Thyroid gland (tissue), 4 donors: ENCODE results near the gene MAMSTR. TPM values are rescaled to one million over a fixed set of nuclear protein-coding genes. Genes with fewer than 3 reads are reported as not detected.
"Not testable (repeated sequence)": the region's sequence is repeated elsewhere in the genome, so short reads cannot be mapped to it uniquely, and the experiment has no call there.

Experiments used
- DNase-seq, 2 donors: peaks; one replicate each; pipeline ENCODE4 v3.0.0-alpha.2; 2019
- H3K27ac ChIP-seq, 3 donors: fragments of 200-600 bp; sonication (generic); 1 replicate in 2 of 3; 2 replicates in 1 of 3; pipeline ENCODE4 v1.5.1; 2016 to 2019; ENCODE audit warnings: mild to moderate bottlenecking in 1 of 3, moderate library complexity in 1 of 3
- H3K27me3 ChIP-seq: fragments of 200-600 bp; sonication (generic); one replicate; pipeline ENCODE4 v1.5.1; 2019
- H3K36me3 ChIP-seq, 2 donors: fragments of 200-600 bp; sonication (generic); one replicate each; pipeline ENCODE4 v1.5.1; 2016 to 2019
- H3K4me1 ChIP-seq, 2 donors: fragments of 200-600 bp; sonication (generic); one replicate each; pipeline ENCODE4 v1.5.1; 2017 to 2019
- H3K4me3 ChIP-seq, 3 donors: fragments of 200-600 bp; sonication (generic); replicated peaks in 1 of 3; 1 replicate in 2 of 3; 2 replicates in 1 of 3; pipeline ENCODE4 v1.5.1; 2016; ENCODE audit warnings: mild to moderate bottlenecking in 1 of 3
- H3K9me3 ChIP-seq: fragments of 200-600 bp; sonication (generic); one replicate; pipeline ENCODE4 v1.5.1; 2017
- POLR2A ChIP-seq, 2 donors: fragments of 450-650 bp; IDR thresholded peaks; one replicate each; pipeline ENCODE4 v1.6.1; 2017; ENCODE audit warnings: antibody characterized with exemption in 2 of 2, mild to moderate bottlenecking in 2 of 2, moderate library complexity in 1 of 2
- WGBS, 2 donors: methylation state at CpG; one replicate each; pipeline ENCODE4 v1.1.5; 2017; 5-methylcytosine and 5-hydroxymethylcytosine counted together
- intact Hi-C: fragments of 100-400 bp; cut with DNase I; formaldehyde crosslinking; loops from one replicate; pipeline ENCODE4 v1.15.1; 2023
- total RNA-seq, 4 donors: library from RNA; depleted of rRNA; stranded (reverse); fragments of >200 nt; gene quantifications; one replicate each; pipeline ENCODE4 v1.2.3, GENCODE V29; 2016
- TF ChIP-seq, protein P1 (sequence below), 6 experiments: fragments of 200-600 bp in 3 of 6; fragments of 450-650 bp in 3 of 6; sonication (generic) in 3 of 6; IDR thresholded peaks; one replicate each; pipeline ENCODE4 v1.5.1; 2016 to 2019; ENCODE audit warnings: antibody characterized with exemption in 6 of 6, mild to moderate bottlenecking in 2 of 6, inconsistent platforms in 1 of 6, moderate library complexity in 1 of 6

Gene MAMSTR
- total RNA-seq, 4 donors from 2014 or later, result 0.29 to 0.67 (median 0.54) TPM; not detected in 1

DNA sequence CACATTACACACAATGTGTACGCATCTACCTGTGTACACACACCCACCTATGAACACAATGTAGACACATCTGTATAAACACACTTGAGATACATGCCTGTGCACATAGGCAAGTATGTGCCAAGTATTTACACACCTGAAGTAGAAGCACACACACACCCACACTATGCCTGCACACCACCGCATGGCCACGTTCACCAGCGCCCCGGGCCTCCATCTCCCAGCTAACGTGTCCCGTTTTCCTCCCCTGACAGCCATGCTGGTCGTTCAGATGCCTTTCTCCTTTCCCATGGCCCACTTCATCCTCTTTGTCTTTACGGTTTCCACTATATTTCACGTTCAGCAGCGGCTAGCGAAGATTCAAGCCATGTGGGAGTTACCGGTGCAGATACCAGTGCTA, 16.8 kb downstream of the MAMSTR start:
- WGBS, 2 donors, result 93% methylated on average over 13 of the region's 13 CpGs
- no peak for DNase-seq

DNA sequence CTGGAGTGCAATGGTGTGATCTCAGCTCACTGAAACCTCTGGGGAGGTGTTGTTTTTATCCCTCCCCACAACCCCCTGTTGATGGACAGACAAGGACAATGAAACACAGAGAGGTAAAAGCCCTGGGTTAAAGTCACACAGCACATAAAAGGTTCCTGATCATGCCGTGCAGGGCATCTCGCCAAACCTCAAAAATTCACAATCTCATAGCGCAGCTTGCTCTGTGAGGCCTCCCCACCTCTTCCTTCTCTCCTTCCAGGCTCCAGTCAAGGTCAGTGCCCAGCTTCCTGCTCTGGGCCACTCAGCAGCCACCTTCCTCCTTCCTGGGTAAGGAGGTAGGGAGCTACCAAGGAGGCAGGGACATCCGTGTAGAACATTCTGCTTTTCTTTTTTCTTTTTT, 21.5 kb downstream of the MAMSTR start:
- Histone ChIP-seq H3K36me3 (no peaks in the 10 kb centered on the region), H3K4me3 (no peak overlapping the region), H3K27me3 (no peaks in the 10 kb centered on the region), H3K9me3 (no peaks in the 10 kb centered on the region), H3K4me1 (peaks cover 10 to 12% of the 10 kb centered on the region in 2 donors), H3K27ac (no peak overlapping the region)
- intact Hi-C loops, result no loop called here
- 62 to 68% methylated on average over 4 of the region's 4 CpGs for WGBS, 2 donors
- TF ChIP-seq, protein P1, sequence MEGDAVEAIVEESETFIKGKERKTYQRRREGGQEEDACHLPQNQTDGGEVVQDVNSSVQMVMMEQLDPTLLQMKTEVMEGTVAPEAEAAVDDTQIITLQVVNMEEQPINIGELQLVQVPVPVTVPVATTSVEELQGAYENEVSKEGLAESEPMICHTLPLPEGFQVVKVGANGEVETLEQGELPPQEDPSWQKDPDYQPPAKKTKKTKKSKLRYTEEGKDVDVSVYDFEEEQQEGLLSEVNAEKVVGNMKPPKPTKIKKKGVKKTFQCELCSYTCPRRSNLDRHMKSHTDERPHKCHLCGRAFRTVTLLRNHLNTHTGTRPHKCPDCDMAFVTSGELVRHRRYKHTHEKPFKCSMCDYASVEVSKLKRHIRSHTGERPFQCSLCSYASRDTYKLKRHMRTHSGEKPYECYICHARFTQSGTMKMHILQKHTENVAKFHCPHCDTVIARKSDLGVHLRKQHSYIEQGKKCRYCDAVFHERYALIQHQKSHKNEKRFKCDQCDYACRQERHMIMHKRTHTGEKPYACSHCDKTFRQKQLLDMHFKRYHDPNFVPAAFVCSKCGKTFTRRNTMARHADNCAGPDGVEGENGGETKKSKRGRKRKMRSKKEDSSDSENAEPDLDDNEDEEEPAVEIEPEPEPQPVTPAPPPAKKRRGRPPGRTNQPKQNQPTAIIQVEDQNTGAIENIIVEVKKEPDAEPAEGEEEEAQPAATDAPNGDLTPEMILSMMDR (IDR thresholded peaks at IDR 0.05), result no peak
- DNase-seq, result no peak

More for the DNA sequence above, 16.8 kb downstream of the MAMSTR start:
- no peaks in the 10 kb centered on the region for H3K4me1 ChIP-seq
- no peaks in the 10 kb centered on the region for H3K9me3 ChIP-seq
- TF ChIP-seq, protein P1 (IDR thresholded peaks at IDR 0.05), result no peak
- TF ChIP-seq POLR2A (IDR thresholded peaks at IDR 0.05), result no peak
- H3K27ac ChIP-seq, result no peak overlapping the region
- intact Hi-C loops, result no loop called here
- no peaks in the 10 kb centered on the region for H3K36me3 ChIP-seq
- H3K27me3 ChIP-seq, result no peaks in the 10 kb centered on the region
- no peak overlapping the region for H3K4me3 ChIP-seq

DNA sequence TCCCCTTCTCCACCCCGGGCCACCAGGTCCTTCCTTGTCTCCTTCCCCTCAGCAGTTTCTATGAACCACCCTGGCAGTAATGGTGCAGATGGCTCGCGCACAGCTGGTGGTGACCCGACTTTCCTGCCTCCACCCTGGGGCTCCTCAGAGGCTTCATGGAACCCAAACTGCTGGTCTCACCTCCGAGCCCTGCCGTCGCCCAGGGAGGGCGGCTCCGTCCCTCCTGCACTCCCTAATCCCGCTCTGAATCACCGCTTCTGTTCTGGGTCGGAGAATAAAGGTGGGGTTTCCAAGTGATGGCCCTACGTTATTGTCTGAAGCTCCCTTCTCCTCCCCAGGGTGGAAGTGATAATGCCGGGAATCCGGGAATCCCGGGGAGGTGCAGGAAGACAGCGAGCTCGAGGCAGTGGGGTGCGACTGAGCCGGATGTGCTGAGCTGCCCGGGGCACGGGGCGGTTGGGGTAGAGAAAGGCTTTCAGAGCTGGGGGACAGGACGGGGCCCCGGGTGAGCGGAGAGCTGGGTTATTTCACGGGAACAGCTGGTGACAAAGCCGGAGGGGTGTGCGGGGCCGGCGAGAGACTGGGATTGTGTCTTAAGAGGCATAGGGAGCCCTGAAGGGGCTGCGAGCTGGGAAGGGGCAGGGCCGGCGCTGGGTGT, 23.0 kb downstream of the MAMSTR start:
- intact Hi-C loops, result no loop called here
- no peaks in the 10 kb centered on the region for H3K27me3 ChIP-seq
- DNase-seq, result no peak
- no peaks in the 10 kb centered on the region for H3K36me3 ChIP-seq
- peaks cover 10 to 12% of the 10 kb centered on the region in 2 donors for H3K4me1 ChIP-seq
- no peak for TF ChIP-seq POLR2A (IDR thresholded peaks at IDR 0.05)
- TF ChIP-seq, protein P1 (IDR thresholded peaks at IDR 0.05), result no peak
- no peak overlapping the region for H3K27ac ChIP-seq
- WGBS, 2 donors, result 8 to 11% methylated on average over 24 to 33 of the region's 34 CpGs
- H3K4me3 ChIP-seq, result no peak overlapping the region
- H3K9me3 ChIP-seq, result no peaks in the 10 kb centered on the region

DNA sequence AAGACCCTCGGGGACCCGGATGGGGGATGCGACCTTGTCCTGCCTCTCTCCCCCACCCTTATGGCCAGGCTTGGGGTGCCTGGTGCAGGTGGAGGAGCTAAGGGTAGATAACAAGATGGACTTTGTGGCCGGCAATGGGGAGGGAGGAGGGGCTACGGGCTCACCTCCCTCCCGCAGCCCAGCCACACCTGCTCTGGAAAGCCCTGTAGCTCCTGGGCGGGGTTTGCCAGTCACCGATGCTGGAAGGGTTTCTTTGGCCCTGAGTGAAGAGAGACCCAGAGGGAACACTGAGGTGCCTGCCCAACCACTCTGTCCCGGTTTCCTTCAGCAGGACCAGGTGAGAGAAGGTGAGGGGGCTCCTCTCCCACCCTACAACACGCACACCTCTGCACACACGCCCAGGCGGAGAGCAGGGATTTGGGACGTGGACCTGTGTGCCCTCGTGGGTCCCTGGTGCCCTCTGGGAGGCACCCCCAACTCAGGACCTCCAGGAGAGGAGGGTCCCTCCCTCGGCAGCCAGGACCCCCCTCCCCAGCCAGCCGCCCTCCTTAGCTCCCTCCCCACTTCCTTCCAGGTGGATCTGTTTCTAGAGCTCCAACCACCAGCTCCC, 23.7 kb downstream of the MAMSTR start, which contains the start of gene FUT2:
TSS of gene FUT2 (plus strand) at position 229 of the 610 bp plus-strand sequence. CDS start 6,986 bp downstream, outside the sequence.
- TF ChIP-seq, protein P1 (IDR thresholded peaks at IDR 0.05), result no peak
- no peak for TF ChIP-seq POLR2A (IDR thresholded peaks at IDR 0.05)
- Histone ChIP-seq H3K27ac (no peak within 1 kb of the TSS), H3K27me3 (no peaks in the 10 kb centered on the region), H3K4me1 (peaks cover 10 to 12% of the 10 kb centered on the region in 2 donors), H3K4me3 (no peak within 1 kb of the TSS), H3K9me3 (no peaks in the 10 kb centered on the region), H3K36me3 (no peaks in the 10 kb centered on the region)
- WGBS, 2 donors, result 33 to 36% methylated on average over 9 to 11 of the region's 16 CpGs
- intact Hi-C loops, result no loop called here
- no peak for DNase-seq

DNA sequence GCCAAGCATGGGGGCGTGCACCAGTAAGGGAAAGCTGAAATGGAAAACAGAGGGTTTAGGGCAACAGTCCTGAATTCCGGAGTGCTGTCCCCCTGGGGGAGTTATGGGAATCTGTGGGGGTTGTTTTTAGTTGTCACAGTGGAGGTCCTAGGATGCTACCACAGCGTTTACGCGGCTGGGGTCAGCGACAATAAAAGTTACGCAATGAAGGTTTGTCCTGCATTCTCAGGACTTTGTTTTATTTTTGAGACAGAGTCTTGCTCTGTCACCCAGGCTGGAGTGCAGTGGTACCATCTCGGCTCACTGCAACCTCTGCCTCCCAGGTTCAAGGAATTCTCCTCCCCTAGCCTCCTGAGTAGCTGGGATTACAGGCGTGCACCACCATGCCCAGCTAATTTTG, 25.9 kb downstream of the MAMSTR start:
- H3K27ac ChIP-seq, DNase-seq, H3K36me3 ChIP-seq, H3K9me3 ChIP-seq, H3K27me3 ChIP-seq, intact Hi-C loops, H3K4me3 ChIP-seq: not testable (repeated sequence)
- WGBS, 2 donors, result 89 to 90% methylated on average over 9 of the region's 9 CpGs
- H3K4me1 ChIP-seq, result peaks cover 10 to 12% of the 10 kb centered on the region in 2 donors
